ENCODE data around the gene NAA20. TPM values are rescaled to one million over a fixed set of nuclear protein-coding genes. Genes with fewer than 3 reads are reported as not detected.

Gene NAA20
- total and polyA plus RNA-seq, 10 donors, result 19.3 to 68.4 (median 40.0) TPM

DNA sequence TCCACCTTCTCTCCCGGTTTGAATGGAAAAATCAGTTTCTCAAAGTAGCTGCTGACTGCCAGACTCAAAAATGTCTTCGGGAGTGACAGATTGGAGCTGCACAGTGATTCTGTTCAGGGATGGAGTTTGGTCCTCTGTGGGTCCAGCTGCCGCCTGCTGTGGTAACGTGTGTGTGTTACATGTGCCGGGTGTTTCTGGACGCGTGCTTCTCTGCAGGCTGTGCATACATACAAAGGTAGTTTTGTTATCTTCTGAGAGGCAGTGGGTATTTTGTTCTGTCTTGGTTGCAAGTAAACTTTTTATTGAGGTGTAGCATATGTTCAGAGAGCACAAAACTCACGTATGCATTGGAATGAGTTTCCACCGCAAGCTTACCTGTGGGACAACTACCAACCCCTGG is 41.3 kb upstream of the NAA20 start:
- Histone ChIP-seq H3K4me1 (peaks cover 15 to 71% (median 51%) of the 10 kb centered on the region in 6 donors), H3K4me3 (peak overlapping the region in 5 of 8 donors; percentile 21 to 54 (median 32)), H3K27ac (peak overlapping the region in 6 of 8 donors; percentile 9 to 80 (median 76)), H3K36me3 (peaks cover 0 to 65% (median 1%) of the 10 kb centered on the region in 6 donors), H3K9me3 (no peaks in the 10 kb centered on the region), H3K27me3 (replicated peaks in 1 of 7) (no peaks in the 10 kb centered on the region)
- intact Hi-C loops (cut with DNase I; ENCODE audit: low total_unique reads), result no loop called here
- TF ChIP-seq POLR2A (IDR thresholded peaks at IDR 0.05) (no peak), POLR2AphosphoS5 (IDR thresholded peaks at IDR 0.05) (no peak), CTCF (IDR thresholded peaks at IDR 0.05 in 8 of 11, conservative IDR thresholded peaks at IDR 0.05 in 3 of 11) (no peak)
- 71 to 89% (median 84%) methylated on average over 9 of the region's 9 CpGs for WGBS, 5 donors
- DNase-seq, result no peak

DNA sequence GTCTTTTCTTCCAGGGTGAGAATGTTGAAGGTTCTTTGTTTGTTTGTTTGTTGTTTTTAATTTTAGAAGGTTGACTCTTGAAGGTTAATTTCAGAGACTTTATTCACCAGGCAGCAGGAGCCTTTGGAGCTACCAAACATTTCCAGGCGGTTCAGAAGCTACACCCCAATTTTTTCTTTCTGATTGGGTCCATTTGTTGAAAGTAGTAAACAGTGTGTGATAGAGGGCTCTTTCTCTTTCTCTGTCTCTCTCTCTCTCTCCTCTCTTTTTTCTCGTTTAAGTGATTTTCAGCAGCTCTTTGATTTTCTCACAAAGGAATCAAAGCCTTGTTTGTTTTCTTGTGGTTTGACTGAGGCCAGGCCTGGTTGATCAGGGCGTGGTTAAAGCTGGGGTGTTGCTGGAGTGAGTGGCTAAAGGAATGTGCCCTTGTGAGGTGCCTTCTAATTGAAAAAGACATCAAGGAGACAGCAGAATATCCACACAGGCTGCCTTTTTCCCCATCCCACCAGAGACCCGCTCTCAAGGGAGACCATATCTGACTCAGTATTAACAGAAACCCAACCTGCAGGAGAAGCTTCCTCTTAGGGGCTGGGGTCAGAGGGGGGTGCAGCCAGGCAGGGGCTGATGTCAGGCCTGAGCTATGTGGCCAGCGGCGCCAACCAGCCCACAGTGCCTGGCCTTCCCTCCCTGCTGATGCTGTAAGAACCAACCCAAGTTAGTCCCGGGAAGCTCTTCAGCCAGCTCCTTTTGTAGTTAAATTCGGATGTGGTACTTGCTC is 40.4 kb upstream of the NAA20 start:
- intact Hi-C loops (cut with DNase I; ENCODE audit: low total_unique reads), result no loop called here
- H3K4me1 ChIP-seq, result peaks cover 15 to 76% (median 53%) of the 10 kb centered on the region in 6 donors
- 58 to 74% (median 61%) methylated on average over 6 to 8 of the region's 8 CpGs for WGBS, 5 donors

DNA sequence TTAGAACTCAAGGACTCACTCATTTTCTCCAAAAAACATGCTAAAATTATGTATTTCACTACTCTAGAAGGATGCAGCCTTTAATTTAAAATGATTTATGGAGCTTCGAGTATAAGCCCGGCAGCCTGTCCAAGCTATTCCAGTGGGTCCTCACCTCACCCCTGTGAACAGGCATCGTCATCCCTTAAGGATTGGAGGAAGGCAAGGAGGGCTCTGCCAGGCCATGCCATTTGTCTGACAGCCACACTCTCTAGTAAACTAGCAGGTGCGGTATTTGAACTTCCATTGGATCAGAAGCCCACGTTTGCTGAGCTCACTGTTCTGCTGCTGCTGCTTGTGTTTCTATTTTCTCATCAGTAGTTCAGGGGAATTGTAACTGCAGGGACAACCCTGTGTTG is 39.8 kb upstream of the NAA20 start:
- Histone ChIP-seq H3K36me3 (peaks cover 0 to 65% (median 0%) of the 10 kb centered on the region in 6 donors), H3K27me3 (replicated peaks in 1 of 7) (no peaks in the 10 kb centered on the region), H3K9me3 (no peaks in the 10 kb centered on the region), H3K4me3 (peak overlapping the region in 1 of 8 donors; percentile 54), H3K27ac (peak overlapping the region in 7 of 8 donors; percentile 47 to 80 (median 63)), H3K4me1 (peaks cover 15 to 76% (median 56%) of the 10 kb centered on the region in 6 donors)
- intact Hi-C loops (cut with DNase I; ENCODE audit: low total_unique reads), result no loop called here
- TF ChIP-seq POLR2A (IDR thresholded peaks at IDR 0.05) (no peak), POLR2AphosphoS5 (IDR thresholded peaks at IDR 0.05) (no peak), CTCF (IDR thresholded peaks at IDR 0.05 in 8 of 11, conservative IDR thresholded peaks at IDR 0.05 in 3 of 11) (no peak)
- DNase-seq, result no peak
- 82 to 89% (median 89%) methylated on average over 5 of the region's 5 CpGs for WGBS, 5 donors

More for the DNA sequence above, 40.4 kb upstream of the NAA20 start:
- DNase-seq, result no peak
- H3K36me3 ChIP-seq, result peaks cover 0 to 65% (median 0%) of the 10 kb centered on the region in 6 donors
- TF ChIP-seq POLR2AphosphoS5 (IDR thresholded peaks at IDR 0.05) (peak in 1 of 3 donors; percentile 44), CTCF (IDR thresholded peaks at IDR 0.05 in 8 of 11, conservative IDR thresholded peaks at IDR 0.05 in 3 of 11) (no peak)
- H3K9me3 ChIP-seq, result no peaks in the 10 kb centered on the region
- H3K27ac ChIP-seq, result peak overlapping the region in 7 of 8 donors; percentile 47 to 80 (median 63)
- peak overlapping the region in 2 of 8 donors; percentile 32 to 54 for H3K4me3 ChIP-seq
- H3K27me3 ChIP-seq (replicated peaks in 1 of 7), result no peaks in the 10 kb centered on the region

- no peak overlapping the region for H3K4me3 ChIP-seq
- no peak for TF ChIP-seq POLR2AphosphoS5 (IDR thresholded peaks at IDR 0.05)
- no peak for TF ChIP-seq POLR2A (IDR thresholded peaks at IDR 0.05)
- no peak for TF ChIP-seq CTCF (IDR thresholded peaks at IDR 0.05 in 8 of 11, conservative IDR thresholded peaks at IDR 0.05 in 3 of 11)
Measured at GRCh38 chr20:19978511-19979210, 38.5 kb upstream of the NAA20 start.

More at GRCh38 chr20:19978511-19979210, 38.5 kb upstream of the NAA20 start:
- peak overlapping the region in 1 of 8 donors; percentile 4 for H3K27ac ChIP-seq
- H3K4me1 ChIP-seq, result peaks cover 13 to 67% (median 49%) of the 10 kb centered on the region in 6 donors
- WGBS, 5 donors, result 67 to 86% (median 75%) methylated on average over 6 of the region's 6 CpGs
- H3K9me3 ChIP-seq, result no peaks in the 10 kb centered on the region
- peaks cover 0 to 57% (median 0%) of the 10 kb centered on the region in 6 donors for H3K36me3 ChIP-seq
- H3K27me3 ChIP-seq (replicated peaks in 1 of 7), result no peaks in the 10 kb centered on the region
- DNase-seq, result no peak
- intact Hi-C loops (cut with DNase I; ENCODE audit: low total_unique reads), result no loop called here

Data from spleen (tissue), 11 donors.